HEK293 (cell line): ENCODE measurements around the gene MSRB3.

Source experiments
- ATF2 ChIP-seq: fragments of 450-650 bp; formaldehyde crosslinking; IDR thresholded peaks from 2 replicates; pipeline ENCODE4 v1.5.1; 2016; ENCODE audit warnings: missing biosample characterization, missing genetic modification characterization, low read depth
- CTCF ChIP-seq: fragments of 450-650 bp; formaldehyde crosslinking; IDR thresholded peaks from 2 replicates; pipeline ENCODE4 v1.5.1; 2016; ENCODE audit warnings: missing biosample characterization, missing genetic modification characterization
- PBX3 ChIP-seq: sonication (generic); formaldehyde crosslinking; IDR thresholded peaks from 2 replicates; pipeline ENCODE4 v1.8.1; 2022; ENCODE audit warnings: mild to moderate bottlenecking, moderate library complexity, missing genetic modification reagents
- SP2 ChIP-seq: fragments of 450-650 bp; formaldehyde crosslinking; IDR thresholded peaks from 2 replicates; pipeline ENCODE4 v1.5.1; 2016; ENCODE audit warnings: missing biosample characterization, missing genetic modification characterization
- ZNF121 ChIP-seq: fragments of 450-650 bp; formaldehyde crosslinking; IDR thresholded peaks from 2 replicates; pipeline ENCODE4 v1.5.1; 2016; ENCODE audit warnings: missing biosample characterization, missing genetic modification characterization
- ZNF133 ChIP-seq: fragments of 450-650 bp; formaldehyde crosslinking; IDR thresholded peaks from 2 replicates; pipeline ENCODE4 v1.5.1; 2016; ENCODE audit warnings: missing biosample characterization, missing genetic modification characterization
- ZNF211 ChIP-seq: fragments of 450-650 bp; formaldehyde crosslinking; IDR thresholded peaks from 2 replicates; pipeline ENCODE4 v1.5.1; 2016; ENCODE audit warnings: low read depth, missing biosample characterization, missing genetic modification characterization
- ZNF223 ChIP-seq: fragments of 450-650 bp; formaldehyde crosslinking; IDR thresholded peaks from 2 replicates; pipeline ENCODE4 v1.5.1; 2016; ENCODE audit warnings: missing biosample characterization, missing genetic modification characterization
- ZNF266 ChIP-seq: fragments of 450-650 bp; formaldehyde crosslinking; IDR thresholded peaks from 2 replicates; pipeline ENCODE4 v1.5.1; 2016; ENCODE audit warnings: missing biosample characterization, missing genetic modification characterization, low read depth
- ZNF280D ChIP-seq: fragments of 450-650 bp; formaldehyde crosslinking; IDR thresholded peaks from 2 replicates; pipeline ENCODE4 v1.5.1; 2016; ENCODE audit warnings: missing biosample characterization, missing genetic modification characterization
- ZNF768 ChIP-seq: fragments of 450-650 bp; formaldehyde crosslinking; IDR thresholded peaks from 2 replicates; pipeline ENCODE4 v1.5.1; 2018; ENCODE audit warnings: missing biosample characterization, mild to moderate bottlenecking, missing genetic modification characterization

GRCh38 chr12:65362234-65363031, 84.0 kb downstream of the MSRB3 start:
- no peak for TF ChIP-seq ZNF223 (tag by site-specific recombination)
- TF ChIP-seq ZNF133, result no peak
- no peak for TF ChIP-seq CTCF
- no peak for TF ChIP-seq ZNF768
- TF ChIP-seq ZNF280D (tag by site-specific recombination), result no peak
- TF ChIP-seq ATF2 (tag by site-specific recombination), result no peak
- no peak for TF ChIP-seq SP2 (tag by site-specific recombination)
- TF ChIP-seq ZNF211, result no peak
- no peak for TF ChIP-seq PBX3
- no peak for TF ChIP-seq ZNF266
- TF ChIP-seq ZNF121 (tag by site-specific recombination), result no peak
